ENCODE results near the gene MALAT1.

DNA sequence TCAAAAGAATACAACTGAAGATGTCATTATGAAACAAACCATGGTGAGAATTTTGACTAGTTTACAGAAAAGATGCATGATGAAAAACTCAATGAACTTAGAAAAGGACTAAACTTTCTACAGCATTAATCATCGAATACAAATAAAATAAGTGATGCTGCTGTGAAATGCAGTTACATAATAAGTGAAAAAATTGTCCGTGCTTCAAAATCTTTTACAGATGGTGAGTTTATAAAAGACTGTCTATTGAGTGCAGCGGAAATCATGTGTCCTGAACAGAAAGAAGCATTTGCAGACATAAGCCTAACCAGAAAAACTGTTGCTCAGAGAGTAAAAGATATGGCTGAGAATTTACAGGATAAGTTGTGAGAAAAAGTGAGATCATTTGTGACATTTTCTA, 42.4 kb upstream of the MALAT1 start:
- TF ChIP-seq, protein P1, sequence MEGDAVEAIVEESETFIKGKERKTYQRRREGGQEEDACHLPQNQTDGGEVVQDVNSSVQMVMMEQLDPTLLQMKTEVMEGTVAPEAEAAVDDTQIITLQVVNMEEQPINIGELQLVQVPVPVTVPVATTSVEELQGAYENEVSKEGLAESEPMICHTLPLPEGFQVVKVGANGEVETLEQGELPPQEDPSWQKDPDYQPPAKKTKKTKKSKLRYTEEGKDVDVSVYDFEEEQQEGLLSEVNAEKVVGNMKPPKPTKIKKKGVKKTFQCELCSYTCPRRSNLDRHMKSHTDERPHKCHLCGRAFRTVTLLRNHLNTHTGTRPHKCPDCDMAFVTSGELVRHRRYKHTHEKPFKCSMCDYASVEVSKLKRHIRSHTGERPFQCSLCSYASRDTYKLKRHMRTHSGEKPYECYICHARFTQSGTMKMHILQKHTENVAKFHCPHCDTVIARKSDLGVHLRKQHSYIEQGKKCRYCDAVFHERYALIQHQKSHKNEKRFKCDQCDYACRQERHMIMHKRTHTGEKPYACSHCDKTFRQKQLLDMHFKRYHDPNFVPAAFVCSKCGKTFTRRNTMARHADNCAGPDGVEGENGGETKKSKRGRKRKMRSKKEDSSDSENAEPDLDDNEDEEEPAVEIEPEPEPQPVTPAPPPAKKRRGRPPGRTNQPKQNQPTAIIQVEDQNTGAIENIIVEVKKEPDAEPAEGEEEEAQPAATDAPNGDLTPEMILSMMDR (IDR thresholded peaks at IDR 0.05): no peak
- TF ChIP-seq POLR2A (IDR thresholded peaks at IDR 0.05): no peak
